Peyer's patch (tissue), 4 donors: ENCODE results near the gene PCP4. TPM values are rescaled to one million over a fixed set of nuclear protein-coding genes. Genes with fewer than 3 reads are reported as not detected.

ENCODE experiments used
- DNase-seq, 3 donors: peaks; one replicate each; pipeline ENCODE4 v3.0.0-alpha.2; 2017 to 2019
- H3K27ac ChIP-seq, 4 donors: fragments of 200-600 bp; sonication (generic); one replicate each; pipeline ENCODE4 v1.5.1; 2016 to 2019
- H3K27me3 ChIP-seq, 2 donors: fragments of 200-600 bp; sonication (generic); one replicate each; pipeline ENCODE4 v1.5.1; 2019
- H3K36me3 ChIP-seq, 3 donors: fragments of 200-600 bp; sonication (generic); one replicate each; pipeline ENCODE4 v1.5.1; 2016 to 2019
- H3K4me1 ChIP-seq, 4 donors: fragments of 200-600 bp; sonication (generic); one replicate each; pipeline ENCODE4 v1.5.1; 2016 to 2019
- H3K4me3 ChIP-seq, 4 donors: fragments of 200-600 bp; sonication (generic); 1 replicate in 3 of 4; 2 replicates in 1 of 4; pipeline ENCODE4 v1.5.1; 2016 to 2019; ENCODE audit warnings: mild to moderate bottlenecking in 1 of 4
- H3K9me3 ChIP-seq, 4 donors: fragments of 200-600 bp; sonication (generic); one replicate each; pipeline ENCODE4 v1.5.1; 2016 to 2019; ENCODE audit warnings: mild to moderate bottlenecking in 1 of 4
- CTCF ChIP-seq, 6 experiments: fragments of 450-650 bp in 4 of 6; fragments of 200-600 bp in 2 of 6; sonication (generic) in 1 of 6; IDR thresholded peaks; one replicate each; pipeline ENCODE4 v1.5.1; 2017 to 2019; ENCODE audit warnings: antibody characterized with exemption in 6 of 6, mild to moderate bottlenecking in 3 of 6, moderate library complexity in 1 of 6
- POLR2A ChIP-seq, 2 donors: fragments of 450-650 bp; IDR thresholded peaks; one replicate each; pipeline ENCODE4 v1.5.1; 2017; ENCODE audit warnings: antibody characterized with exemption in 2 of 2, mild to moderate bottlenecking in 2 of 2, moderate library complexity in 2 of 2
- total RNA-seq, 4 donors: library from RNA; depleted of rRNA; stranded (reverse); fragments of >200 nt; gene quantifications; one replicate each; pipeline ENCODE4 v1.1.0, GENCODE V29; 2016

PCP4 gene
- total RNA-seq, 4 donors from 2014 or later: 7.1 TPM; not detected in 3

- no peak for TF ChIP-seq CTCF (IDR thresholded peaks at IDR 0.05)
- no peak for TF ChIP-seq POLR2A (IDR thresholded peaks at IDR 0.05)
- no peak for DNase-seq
- Histone ChIP-seq H3K27ac (no peak overlapping the region), H3K4me1 (no peaks in the 10 kb centered on the region), H3K4me3 (no peak overlapping the region), H3K36me3 (no peaks in the 10 kb centered on the region), H3K9me3 (no peaks in the 10 kb centered on the region), H3K27me3 (no peaks in the 10 kb centered on the region)
Measured at GRCh38 chr21:39840373-39841097, 26.7 kb upstream of the PCP4 start.

GRCh38 chr21:39842741-39843459 lies 24.3 kb upstream of the PCP4 start:
- no peak for DNase-seq
- no peak overlapping the region for H3K27ac ChIP-seq
- no peaks in the 10 kb centered on the region for H3K36me3 ChIP-seq
- no peaks in the 10 kb centered on the region for H3K27me3 ChIP-seq
- no peak for TF ChIP-seq POLR2A (IDR thresholded peaks at IDR 0.05)
- no peak overlapping the region for H3K4me3 ChIP-seq
- H3K4me1 ChIP-seq: no peaks in the 10 kb centered on the region
- H3K9me3 ChIP-seq: no peaks in the 10 kb centered on the region

GRCh38 chr21:39843483-39843882 lies 23.8 kb upstream of the PCP4 start:
- Histone ChIP-seq H3K27me3 (no peaks in the 10 kb centered on the region), H3K4me1 (no peaks in the 10 kb centered on the region), H3K9me3 (no peaks in the 10 kb centered on the region), H3K4me3 (no peak overlapping the region), H3K27ac (no peak overlapping the region), H3K36me3 (no peaks in the 10 kb centered on the region)
- no peak for DNase-seq
- TF ChIP-seq CTCF (IDR thresholded peaks at IDR 0.05): no peak
- TF ChIP-seq POLR2A (IDR thresholded peaks at IDR 0.05): no peak

- Histone ChIP-seq H3K9me3 (no peaks in the 10 kb centered on the region), H3K4me3 (no peak overlapping the region), H3K36me3 (no peaks in the 10 kb centered on the region), H3K27me3 (no peaks in the 10 kb centered on the region), H3K27ac (no peak overlapping the region), H3K4me1 (no peaks in the 10 kb centered on the region)
- DNase-seq: no peak
- TF ChIP-seq POLR2A (IDR thresholded peaks at IDR 0.05) (no peak), CTCF (IDR thresholded peaks at IDR 0.05) (no peak)
Measured at GRCh38 chr21:39843916-39844315, 23.3 kb upstream of the PCP4 start.

- Histone ChIP-seq H3K27me3 (no peaks in the 10 kb centered on the region), H3K4me3 (no peak overlapping the region), H3K27ac (no peak overlapping the region), H3K36me3 (no peaks in the 10 kb centered on the region), H3K9me3 (no peaks in the 10 kb centered on the region), H3K4me1 (no peaks in the 10 kb centered on the region)
- TF ChIP-seq POLR2A (IDR thresholded peaks at IDR 0.05) (no peak), CTCF (IDR thresholded peaks at IDR 0.05) (no peak)
- DNase-seq: no peak
Measured at GRCh38 chr21:39845571-39846130, 21.6 kb upstream of the PCP4 start.

- no peaks in the 10 kb centered on the region for H3K4me1 ChIP-seq
- H3K9me3 ChIP-seq: no peaks in the 10 kb centered on the region
- no peaks in the 10 kb centered on the region for H3K36me3 ChIP-seq
- no peak overlapping the region for H3K4me3 ChIP-seq
- TF ChIP-seq POLR2A (IDR thresholded peaks at IDR 0.05) (no peak), CTCF (IDR thresholded peaks at IDR 0.05) (no peak)
- DNase-seq: no peak
- no peaks in the 10 kb centered on the region for H3K27me3 ChIP-seq
- H3K27ac ChIP-seq: no peak overlapping the region
Measured at GRCh38 chr21:39847877-39848276, 19.4 kb upstream of the PCP4 start.
